Measurements from ENCODE around the gene SLX9.
A peak's percentile ranks its signal among the peaks of the same experiment; 100 is the strongest.

The SLX9 gene

DNA sequence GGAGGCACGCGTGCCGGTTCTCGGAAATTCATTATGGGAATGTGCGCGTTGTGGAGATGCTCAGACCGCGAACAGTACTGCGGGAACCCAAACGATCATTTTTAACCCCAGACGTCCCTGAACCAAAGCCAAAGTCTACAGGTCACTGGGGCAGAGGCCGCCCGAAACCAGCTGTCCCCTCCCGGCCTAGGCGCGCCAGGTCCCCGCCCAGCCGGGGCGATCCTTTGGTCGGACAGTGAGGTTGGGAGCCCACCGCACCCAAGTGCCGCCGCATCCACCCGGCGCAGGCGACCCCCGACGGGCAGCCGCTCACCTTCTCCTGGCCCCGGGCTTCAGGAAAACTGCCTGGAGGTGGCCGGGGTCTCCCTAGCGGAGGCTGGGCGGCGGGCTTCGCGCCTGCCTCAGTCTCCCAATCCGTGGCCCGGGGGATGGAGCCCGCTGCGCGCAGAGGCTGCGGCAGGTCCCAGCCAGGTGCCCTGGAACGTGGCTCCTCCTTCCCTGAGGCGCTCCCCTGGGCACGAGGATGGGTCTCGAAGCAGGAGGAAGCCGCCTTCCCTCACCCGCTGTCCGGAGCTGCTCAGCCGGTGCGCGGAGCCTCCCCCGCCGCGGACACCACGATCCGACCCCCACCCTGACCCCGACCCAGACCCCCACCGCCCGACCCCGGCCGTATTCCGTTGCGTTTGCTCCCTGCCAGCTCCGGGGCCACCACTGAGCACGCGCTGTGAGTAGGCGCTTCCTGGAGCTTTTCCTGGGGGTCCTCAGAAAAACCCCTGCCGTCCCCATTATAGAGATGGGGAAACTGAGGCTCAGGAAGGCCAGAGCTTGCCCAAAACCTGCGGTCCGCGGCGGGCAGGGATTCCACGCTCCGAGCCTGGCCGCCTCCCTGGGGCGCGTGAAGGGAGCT, 8.1 kb upstream of the SLX9 start:
- DNase-seq, result peak; percentile 52

DNA sequence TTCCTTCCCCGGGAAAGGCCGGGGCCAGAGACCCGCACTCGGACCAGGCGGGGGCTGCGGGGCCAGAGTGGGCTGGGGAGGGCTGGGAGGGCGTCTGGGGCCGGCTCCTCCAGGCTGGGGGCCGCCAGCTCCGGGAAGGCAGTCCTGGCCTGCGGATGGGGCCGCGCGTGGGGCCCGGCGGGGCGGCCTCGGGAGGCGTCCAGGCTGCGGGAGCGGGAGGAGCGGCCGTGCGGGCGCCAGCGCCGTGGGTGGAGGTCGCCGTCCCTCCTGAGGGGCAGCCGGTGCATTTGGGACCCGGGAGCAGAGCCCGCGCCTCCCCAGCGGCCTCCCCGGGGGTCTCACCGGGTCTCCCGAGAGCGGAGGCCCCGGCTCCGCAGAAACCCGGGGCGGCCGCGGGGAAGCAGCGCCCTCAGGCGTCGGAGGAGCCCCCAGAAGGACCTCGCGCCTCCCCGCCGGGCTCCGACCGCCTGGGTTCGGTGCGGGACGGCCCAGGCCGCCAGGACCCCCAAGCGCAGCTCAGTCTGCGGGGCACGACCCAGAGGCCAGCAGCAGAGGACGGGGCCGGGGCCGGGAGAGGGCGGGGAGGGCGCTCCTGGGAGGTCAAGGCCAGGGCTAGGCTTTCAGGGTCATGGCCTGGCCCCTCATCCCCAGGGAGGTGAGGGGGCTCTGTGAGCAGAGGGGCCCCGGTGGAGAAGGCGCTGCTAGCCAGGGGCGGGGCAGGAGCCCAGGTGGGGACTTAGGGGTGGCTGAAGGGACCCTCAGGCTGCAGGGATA, 7.2 kb upstream of the SLX9 start:
- DNase-seq, result peak; percentile 63

DNA sequence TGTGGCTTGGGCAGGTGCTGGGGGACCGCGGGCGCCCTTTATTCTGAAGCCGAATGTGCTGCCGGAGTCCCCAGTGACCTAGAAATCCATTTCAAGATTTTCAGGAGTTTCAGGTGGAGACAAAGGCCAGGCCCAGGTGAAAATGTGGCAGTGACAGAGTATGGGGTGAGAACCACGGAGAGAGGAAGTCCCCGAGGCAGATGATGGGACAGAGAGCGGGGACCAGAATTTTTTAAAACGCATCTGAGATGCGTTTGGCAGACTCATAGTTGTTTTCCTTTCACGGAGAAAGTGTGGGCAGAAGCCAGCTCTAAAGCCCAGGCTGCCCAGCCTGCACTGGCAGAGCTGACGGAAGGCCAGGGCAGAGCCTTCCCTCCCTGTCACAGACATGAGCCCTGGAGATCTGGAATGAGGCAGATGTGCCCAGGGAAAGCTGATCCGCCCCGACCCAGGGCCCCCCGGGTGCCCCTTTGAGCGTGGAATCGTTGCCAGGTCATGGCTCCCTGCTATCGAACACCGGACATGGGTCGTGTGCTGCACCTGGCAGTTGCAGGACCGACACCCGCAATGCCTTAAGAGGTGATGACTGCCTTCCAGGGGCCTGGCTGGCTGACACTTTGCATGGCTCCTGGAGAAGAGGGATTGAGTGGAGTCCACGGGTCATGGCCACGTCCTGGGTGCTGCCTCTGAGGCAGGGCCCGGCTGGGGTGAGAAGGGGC, 6.5 kb upstream of the SLX9 start:
- DNase-seq, result no peak

DNA sequence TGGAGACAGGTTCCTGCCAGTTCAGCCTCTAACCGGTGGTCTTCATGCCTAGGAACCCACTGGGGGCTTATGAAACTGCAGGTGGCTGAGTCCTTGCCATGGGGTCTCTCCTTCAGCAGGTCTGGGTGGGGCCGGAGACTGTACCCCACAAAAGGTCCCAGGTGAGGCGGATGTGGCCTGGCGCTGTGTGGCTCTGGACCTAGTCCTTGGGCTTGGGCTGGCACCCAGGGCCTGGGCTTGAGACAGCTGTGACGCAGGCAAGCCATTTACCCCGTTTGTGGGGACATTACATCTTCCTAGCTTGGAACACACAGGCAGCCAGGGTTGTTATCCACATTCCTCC, 5.9 kb upstream of the SLX9 start:
- no peak for DNase-seq

DNA sequence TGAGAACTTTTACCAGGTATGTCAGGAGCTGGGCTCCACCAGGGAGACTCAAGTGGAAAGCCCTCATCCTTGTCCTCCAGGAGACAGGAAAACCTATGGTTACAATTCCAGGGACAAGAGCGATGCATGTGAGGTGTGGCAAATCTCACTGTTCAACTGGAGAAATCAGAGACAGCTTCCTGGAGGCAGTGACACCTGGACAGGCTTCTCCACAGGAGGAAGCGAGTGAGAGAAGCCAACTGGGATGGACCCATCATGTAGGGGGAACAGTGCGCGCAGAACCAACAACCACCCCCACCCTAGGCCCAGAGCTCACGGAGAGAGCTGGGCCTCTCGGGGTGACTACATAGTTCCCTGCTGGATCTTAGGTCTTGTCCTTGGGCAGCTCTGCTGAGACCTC, 5.6 kb upstream of the SLX9 start:
- no peak for DNase-seq

DNA sequence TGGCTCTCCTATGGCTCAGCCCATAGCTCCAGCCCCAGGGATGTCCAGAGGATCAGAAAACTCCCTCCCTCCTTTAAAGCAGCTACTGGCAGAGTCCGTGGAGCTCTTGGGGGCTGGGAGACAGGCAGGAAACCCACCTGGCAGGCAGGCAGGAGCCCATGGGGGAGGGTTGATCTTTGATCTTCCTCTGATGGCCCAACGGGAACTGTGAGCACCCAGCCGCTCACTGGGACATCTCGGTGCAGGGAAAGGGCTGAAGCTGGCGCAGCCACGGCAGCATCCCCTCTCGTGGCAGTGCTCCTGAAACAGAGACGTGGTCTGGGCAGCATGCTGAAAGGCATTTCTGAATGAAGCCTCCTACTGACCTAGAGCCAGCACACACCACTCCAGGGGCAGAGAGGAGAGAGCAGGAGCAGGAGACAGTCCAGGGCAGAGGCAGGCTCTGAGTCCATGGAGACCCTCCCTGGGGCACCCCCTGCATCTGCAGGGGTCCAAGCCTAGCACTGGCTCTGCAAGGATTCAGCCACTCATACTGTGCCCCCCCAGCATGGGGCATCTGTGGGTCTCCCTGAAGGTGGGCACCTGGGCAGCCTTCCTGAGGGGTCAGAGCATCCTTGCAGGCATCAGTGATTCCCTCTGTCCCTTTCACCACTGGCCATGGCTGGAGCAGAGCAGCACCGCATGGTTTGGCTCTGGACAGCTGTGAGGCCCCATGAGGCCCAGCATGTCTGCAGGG, 4.9 kb upstream of the SLX9 start:
- no peak for DNase-seq

DNA sequence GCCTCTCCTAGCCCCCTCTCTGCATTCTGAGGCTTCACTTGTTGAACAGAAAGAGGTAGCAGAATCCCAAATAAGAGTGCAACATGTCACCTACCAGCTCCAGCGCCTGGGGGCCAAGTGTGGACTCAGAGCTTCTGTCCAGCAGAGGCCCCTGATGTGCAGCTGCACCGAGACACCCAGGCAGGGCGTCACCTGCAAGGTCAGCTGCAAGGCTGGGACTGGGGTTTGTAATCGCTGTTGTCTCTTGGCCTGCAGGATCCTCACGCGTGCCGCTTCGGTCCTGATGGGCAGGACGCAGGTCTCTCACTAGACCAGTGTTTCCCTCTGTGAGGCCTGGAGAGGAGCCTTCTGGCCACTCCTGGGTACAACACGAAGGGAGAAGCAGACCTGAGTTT, 4.3 kb upstream of the SLX9 start:
- DNase-seq, result no peak

DNA sequence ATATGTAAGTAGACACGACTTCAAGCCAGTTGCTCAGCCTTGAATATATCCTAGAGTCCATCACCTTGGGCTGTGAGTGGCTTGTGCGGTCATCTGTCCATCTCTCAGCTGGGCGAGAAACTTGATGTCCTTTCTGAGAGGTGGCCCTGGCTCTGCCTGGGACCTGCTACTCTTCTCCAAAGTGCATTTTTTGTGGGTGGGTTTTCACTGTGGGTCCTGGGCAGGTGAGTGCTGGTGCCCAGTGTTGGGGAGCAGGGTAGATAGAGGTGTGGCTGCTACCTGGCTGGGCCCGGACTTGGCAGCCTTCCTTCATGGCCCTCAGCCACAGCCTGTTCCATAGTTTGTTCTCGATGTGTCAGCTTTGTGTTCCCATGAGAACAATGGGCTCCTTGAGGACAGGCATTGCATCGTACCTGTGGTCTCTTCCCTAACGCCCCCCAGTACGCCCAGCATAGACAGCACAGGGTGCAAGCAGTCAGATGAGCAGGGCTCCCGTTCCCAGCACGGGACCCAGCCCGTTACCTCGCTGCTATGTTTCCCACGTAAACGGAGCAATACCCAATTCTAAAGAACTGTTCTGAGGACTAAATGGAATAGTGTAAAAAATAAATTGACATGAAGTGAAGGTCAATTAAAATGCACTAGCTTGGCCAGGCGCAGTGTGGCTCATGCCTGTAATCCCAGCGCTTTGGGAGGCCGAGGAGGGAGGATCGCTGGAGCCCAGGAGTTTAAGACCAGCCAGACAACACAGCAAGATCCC, 877 bp upstream of the SLX9 start:
- no peak for DNase-seq

DNA sequence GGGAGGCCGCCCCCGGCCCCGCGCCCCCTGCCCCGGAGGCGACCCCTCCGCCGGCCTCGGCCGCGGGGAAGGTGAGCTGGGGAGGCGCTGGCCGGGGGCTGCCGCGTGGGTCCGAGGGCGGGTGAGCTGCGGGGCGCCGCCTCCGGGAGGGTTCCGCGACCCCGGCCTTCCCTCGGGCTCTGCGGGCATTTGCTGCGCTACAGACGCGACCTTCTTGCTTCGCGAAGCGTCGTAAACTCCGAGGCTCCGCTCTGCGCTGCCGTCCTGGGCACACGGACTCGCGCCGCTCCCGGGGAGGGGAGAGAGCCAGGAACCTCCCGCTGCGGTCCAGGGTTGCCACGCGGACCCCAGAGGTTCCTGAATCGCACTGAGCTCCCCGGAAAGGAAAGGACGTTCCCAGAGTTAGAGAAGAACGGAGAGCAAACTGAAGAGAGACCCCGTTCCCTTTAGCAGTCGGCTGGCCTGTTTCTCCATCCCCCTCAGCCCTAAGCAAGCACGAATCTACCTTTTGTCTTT, 345 bp downstream of the SLX9 start:
- peak; percentile 73 for DNase-seq

DNA sequence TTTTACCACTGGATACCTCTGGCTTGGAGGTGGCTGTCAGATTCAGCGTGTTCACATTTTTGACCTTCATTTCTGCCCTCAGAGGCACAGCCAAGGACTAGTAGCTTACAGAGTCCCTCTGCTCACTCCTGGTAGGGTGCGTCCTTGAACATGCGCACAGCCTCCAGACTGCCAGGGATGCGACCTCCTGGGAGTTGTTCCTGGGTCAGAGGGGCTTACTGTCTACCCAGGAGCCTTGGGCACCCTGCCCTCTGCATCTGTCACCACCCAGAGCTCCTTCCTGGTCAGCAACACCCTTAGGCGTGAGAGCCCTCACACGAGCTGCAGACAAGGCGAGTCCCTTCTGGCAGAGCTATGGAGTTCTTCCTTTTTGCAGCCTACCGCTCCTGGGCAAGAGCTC, 1.7 kb downstream of the SLX9 start:
- no peak for DNase-seq

DNA sequence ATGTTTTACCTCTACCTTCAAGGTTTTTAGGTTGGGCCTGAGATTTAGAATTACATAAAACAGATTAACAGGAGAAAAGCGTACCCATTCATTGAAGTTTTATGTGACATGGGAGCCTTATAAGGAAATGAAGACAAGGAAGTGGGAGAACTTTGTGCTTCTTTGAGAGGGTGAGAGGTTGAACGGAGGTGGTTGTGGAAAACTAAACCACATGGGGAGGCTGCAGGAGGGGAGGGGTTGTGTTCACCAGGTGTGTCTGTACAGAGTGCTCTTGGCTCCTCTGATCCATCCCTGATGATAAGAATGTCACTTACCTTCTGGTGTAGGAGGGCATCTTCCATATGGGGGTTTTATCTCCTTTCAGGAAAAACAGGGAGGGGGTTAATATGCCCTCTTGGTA, 2.7 kb downstream of the SLX9 start:
- DNase-seq, result no peak

DNA sequence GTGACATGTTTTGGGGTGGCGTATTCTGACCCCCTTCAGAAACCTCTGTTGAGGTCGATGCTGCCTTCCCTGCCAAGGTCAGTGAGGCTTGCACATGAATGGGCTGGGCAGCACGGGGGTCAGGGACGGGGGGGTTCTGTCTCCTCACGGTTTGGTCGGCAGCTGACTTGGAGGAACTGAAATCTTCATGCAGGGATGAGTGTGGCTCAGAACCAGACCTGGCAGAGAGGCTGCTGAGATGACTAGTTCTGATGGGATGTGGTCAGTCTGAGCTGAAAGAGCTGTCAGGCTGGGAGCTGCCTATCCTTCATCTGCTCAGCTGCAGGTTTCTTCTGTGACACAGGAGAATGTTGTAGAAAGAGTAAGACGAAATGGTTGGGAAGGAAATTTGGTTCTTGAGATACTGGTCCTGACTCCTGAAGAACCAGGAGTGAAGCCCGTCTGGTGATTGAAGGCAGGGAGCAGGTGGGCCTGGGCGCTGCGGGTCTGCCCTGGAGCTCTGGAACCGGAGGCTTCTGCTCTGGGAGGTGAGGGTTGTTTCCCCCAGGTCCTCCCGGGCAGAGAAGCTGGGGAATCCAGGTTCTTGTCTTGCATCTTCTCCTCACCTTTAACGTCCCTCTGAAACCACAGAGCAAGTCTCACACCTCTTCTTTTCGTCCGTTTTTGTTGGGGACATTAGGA, 3.3 kb downstream of the SLX9 start:
- DNase-seq, result no peak

DNA sequence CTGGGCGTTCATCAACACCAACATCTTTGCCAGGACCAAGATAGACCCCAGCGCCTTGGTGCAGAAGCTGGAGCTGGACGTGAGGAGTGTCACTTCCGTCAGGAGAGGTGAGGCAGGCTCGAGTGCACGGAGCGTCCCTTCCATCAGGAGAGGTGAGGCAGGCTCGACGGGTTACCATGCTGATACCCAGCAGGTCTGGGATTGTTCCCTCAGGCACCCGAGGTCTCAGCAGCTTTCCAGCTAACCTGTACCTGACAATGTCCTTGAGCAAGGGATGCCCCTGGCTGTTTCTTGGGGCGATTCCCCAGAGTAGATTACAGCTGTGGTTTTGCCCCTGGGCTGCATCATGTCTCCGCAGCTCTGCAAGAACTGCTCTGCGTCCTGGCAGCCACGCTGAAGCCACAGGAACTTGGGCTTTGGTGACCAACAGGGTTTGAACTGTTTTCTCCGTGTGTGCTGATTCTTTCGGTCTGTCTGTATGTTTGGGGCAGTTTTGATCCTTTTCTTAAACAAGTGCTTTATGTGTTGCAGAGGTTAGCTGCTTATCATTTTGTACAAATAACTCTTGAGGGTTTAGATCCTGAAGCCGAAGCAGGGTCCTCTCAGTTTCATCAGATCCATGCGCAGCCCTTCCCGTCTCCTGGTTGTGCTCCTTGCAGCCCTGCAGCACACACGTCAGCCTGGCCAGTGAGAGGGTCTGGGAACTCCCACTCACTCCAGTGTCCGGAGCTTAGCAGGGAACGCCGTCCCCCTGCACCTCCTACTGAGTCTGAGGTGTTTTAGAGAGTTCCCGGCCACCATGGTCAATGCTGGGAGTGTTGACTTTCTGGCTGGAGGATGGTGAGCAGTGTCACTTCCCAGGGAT, 4.1 kb downstream of the SLX9 start:
- DNase-seq, result no peak

DNA sequence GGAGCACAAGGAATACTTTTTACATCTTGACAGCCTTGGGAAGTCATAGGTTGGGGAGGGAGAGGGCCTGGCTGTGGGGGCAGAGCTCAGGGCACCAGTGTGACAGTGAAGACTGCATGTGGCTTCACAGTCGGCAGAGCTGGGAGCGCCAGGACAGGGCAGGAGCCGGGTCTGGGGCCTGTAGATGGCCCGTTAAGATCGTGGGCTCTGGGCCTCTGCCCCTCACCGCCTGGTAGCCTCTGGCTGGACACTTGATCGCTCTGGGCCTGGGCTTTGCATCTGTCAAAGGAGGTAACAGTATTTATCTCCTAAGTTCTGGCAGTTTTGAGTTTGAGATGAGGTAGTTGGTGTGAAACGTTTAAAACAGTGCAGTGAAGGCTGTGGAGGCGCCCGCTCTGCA, 4.8 kb downstream of the SLX9 start:
- no peak for DNase-seq

DNA sequence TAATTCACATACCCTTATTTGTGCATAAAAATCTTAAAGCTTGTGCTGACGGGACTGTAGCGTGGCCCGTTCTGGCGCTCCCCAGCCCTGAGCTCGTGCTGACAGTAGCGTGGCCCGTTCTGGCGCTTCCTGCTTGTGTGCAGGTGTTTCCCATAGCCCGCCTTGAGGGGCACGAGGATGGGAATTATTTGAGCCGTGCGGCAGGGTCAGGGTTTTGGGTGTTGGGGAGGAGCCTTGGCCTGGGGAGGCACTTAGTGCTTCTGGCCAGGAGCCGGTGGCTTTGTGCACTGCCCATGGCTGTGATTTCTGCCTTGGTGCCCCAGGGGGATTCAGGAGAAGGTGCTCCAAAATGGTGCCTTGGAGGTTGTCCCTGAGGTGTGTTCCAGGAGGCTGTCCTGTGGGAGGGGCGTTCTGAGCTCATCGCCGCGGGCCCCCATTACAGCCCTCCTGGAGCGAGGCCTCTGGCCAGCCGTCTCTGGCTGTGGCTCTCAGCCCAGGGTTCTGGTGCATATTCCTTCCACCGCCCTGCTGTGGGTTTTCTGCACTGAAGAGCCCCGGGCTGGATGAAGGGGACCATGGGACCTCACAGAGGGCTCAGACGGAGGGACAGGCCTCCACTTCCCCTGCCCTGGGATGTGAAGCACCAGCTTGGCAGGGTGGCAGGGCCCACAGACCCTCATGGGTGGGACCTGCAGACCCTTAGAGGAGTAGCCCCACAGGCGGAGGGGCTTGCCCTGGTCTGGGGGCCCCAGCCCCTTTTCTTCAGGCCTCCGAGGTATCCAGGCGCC, 6.6 kb downstream of the SLX9 start:
- DNase-seq, result no peak

DNA sequence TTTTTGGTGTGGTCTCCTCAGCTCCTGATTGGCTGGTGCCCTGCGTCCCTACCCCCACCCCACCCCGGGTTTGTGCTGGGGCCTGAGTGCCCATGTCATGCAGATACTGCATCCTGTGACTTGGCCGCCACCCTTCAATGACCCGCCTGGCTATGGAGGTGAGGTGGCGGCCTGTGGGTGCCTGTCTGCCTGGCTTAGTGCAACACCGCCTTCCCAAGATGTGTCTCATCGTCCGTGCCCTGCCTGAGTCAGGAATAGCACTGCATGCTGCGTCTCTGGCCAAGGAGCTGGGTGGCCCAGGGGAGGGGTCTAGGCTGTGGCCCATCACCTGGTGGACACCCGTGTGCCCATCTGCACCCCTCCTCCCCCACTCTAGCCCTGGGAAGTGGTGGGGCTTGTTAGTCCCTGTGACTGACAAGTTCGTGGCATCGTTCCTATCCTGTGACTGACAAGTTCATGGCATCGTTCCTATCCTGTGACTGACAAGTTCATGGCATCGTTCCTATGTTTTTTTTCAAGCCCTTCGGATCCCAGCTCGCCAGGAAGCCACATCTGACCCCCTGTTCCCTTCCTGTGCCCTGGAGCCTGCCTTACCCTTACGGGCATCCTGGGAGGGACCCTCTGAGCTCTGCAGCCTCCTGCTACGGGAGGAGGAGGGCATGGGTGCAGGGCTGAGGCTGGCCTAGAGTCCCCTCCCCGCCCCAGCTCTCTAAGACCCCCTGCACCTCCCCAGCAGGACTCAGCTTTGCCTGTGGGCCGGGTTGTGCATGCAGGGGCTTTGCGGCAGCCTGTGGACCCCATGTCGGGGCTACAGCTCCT, 7.5 kb downstream of the SLX9 start:
- DNase-seq, result no peak

DNA sequence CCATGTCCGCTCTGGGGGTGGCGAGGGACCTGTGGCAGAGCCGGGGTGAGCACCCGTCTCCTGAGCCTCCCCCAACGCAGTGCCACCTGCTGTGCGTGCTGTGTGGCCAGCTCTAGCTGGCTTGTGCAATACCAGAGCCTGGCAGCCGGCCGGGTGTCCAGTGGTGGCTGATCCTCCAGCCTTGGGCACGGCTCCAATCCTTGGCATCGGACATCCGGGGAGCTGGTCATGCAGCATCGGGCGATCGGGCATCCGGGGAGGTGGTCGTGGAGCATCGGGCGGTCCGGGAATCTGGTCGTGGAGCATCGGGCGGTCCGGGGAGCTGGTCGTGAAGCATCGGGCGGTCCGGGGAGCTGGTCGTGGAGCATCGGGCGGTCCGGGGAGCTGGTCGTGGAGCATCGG, 8.1 kb downstream of the SLX9 start:
- DNase-seq, result no peak

DNA sequence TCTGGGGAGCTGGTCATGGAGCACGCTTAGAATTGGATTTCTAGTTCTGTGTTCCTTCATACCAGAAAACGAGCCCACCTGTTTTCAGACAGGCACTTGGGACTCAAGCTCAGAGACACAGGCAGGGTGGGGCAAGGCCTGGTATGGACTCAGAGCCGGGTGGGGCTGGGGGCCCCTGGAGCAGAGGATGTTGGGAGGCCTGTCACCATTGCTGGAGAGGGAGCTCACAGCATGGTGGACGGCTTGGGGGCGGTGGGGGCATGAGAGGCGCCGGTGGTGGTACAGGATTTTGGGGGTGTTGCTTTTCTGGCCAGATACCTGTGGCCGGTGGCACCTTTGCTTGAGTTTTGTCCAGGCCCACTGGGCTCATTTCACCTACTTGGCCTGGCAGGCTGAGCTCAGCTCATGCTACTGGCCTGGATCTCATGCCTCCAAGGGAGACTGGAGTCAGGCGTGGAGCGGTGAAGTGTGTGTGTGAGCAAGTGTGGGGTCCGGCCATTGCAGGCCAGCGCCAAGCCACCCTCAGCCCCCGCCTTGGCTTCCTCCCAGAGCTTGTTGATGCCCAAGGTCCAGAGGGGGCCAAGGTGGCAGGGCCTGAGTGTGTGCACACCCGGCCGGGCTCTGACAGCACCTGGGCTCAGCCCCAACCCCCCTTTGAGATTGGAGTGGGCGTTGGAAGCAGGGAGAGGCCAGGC, 8.7 kb downstream of the SLX9 start:
- DNase-seq, result no peak

All from NCI-H69 (cell line).